RWPE1 (cell line): ENCODE measurements around the gene ZC2HC1C.

Experiments
- CTCF ChIA-PET: fragments of 350-600 bp; sonication (Branson Sonifier 250); formaldehyde crosslinking; extraction: SDS; loops from one replicate; lab custom pipeline; 2021; lab: Yijun Ruan, JAX
- POLR2A ChIA-PET: fragments of 400-600 bp; formaldehyde crosslinking; extraction: SDS; loops from one replicate; lab custom pipeline; 2020; ENCODE audit warnings: antibody characterized with exemption; ENCODE audit not compliant: low non-redundant PET; lab: Yijun Ruan, JAX
- DNase-seq: peaks from one replicate; pipeline ENCODE4 v3.0.0; 2012; ENCODE audit warnings: low spot score
- H3K27ac ChIP-seq: fragments of 450-650 bp; 2 replicates; pipeline ENCODE4 v1.5.1; 2017
- CTCF ChIP-seq: fragments of 450-650 bp; conservative IDR thresholded peaks from 2 replicates; pipeline ENCODE4 v1.5.1; 2017; ENCODE audit warnings: low read depth, mild to moderate bottlenecking

Gene ZC2HC1C

DNA sequence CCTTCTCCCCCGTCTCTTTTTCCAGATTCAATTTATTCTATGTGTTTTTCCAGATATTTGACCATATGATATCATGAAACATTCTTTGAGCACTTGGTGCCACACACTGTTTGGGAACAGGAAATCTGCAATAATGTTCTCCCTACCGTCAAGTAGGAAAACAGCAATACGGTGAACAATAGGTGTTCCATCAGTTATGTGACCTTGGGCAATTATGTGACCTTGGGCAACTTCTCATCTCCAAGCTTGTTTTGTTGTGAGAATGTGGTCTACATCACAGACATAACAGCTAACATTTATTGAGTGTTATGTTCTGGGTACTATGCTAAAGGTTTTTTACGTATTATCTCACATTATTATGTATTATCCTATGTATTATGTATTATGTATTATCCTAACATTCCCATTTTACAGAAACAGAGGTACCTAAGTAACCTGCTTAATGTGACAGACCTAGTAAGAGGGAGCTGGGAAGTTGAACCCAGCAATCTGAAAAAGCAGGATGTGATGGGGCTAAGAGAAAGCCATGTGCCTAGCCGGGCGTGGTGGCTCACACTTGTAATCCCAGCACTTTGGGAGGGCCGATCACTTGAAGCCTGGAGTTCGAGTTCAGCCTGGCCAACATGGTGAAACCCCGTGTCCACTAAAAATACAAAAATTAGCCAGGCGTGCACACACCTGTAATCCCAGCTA is 58.6 kb downstream of the ZC2HC1C start:
- CTCF ChIA-PET = interaction anchor here (0.7 to 0.8 kb wide), 2 partner anchors 39 to 269 kb away, joined by 3 read pairs; no protein-coding TSS in a partner anchor
- POLR2A ChIA-PET = no interaction called here
- no peak for TF ChIP-seq CTCF
- DNase-seq = no peak
- peak overlapping the region; percentile 92 for H3K27ac ChIP-seq

GRCh38 chr14:75128596-75128990 is 59.2 kb downstream of the ZC2HC1C start:
- DNase-seq = no peak
- TF ChIP-seq CTCF = no peak
- H3K27ac ChIP-seq = peak overlapping the region; percentile 44
- POLR2A ChIA-PET = no interaction called here
- CTCF ChIA-PET = interaction anchor here (0.8 kb wide), 1 partner anchor 39 kb away, joined by 3 read pairs; no protein-coding TSS in a partner anchor
